Measurements from ENCODE around the gene CD8A.
A peak's percentile ranks its signal among the peaks of the same experiment; 100 is the strongest.

Gene CD8A

GRCh38 chr2:86808315-86809161, 17.8 kb upstream of the CD8A start:
- DNase-seq: peak; percentile 95

- DNase-seq: peak; percentile 66
These were observed 17.0 kb upstream of the CD8A start for GRCh38 chr2:86807468-86808275.

- no peak for DNase-seq
These were observed 16.4 kb upstream of the CD8A start for GRCh38 chr2:86807133-86807467.

GRCh38 chr2:86806059-86806857, 15.5 kb upstream of the CD8A start:
- DNase-seq: no peak

- no peak for DNase-seq
These were observed 10.3 kb upstream of the CD8A start for GRCh38 chr2:86800856-86801567.

GRCh38 chr2:86794861-86795260, 4.1 kb upstream of the CD8A start:
- no peak for DNase-seq

- DNase-seq: no peak
These were observed 3.0 kb upstream of the CD8A start for GRCh38 chr2:86793752-86794151.

- no peak for DNase-seq
These were observed 860 bp upstream of the CD8A start for GRCh38 chr2:86791573-86791972.

- peak; percentile 43 for DNase-seq
These were observed 508 bp downstream of the CD8A start for GRCh38 chr2:86790134-86790675.

GRCh38 chr2:86789687-86790133, 1.0 kb downstream of the CD8A start:
- no peak for DNase-seq

- peak; percentile 45 for DNase-seq
These were observed 1.6 kb downstream of the CD8A start for GRCh38 chr2:86788881-86789686.

GRCh38 chr2:86788165-86788564, 2.5 kb downstream of the CD8A start:
- DNase-seq: no peak

GRCh38 chr2:86787736-86788135, 3.0 kb downstream of the CD8A start:
- no peak for DNase-seq

GRCh38 chr2:86786001-86786536, 4.6 kb downstream of the CD8A start:
- DNase-seq: peak; percentile 57

GRCh38 chr2:86785456-86785855, 5.3 kb downstream of the CD8A start:
- peak; percentile 65 for DNase-seq

- DNase-seq: no peak
These were observed 6.9 kb downstream of the CD8A start for GRCh38 chr2:86783615-86784339.

GRCh38 chr2:86782748-86783147, 8.0 kb downstream of the CD8A start:
- DNase-seq: no peak

GRCh38 chr2:86781363-86781762, 9.3 kb downstream of the CD8A start:
- DNase-seq: no peak

- DNase-seq: no peak
These were observed 10.7 kb downstream of the CD8A start for GRCh38 chr2:86779971-86780370.

GRCh38 chr2:86778957-86779356, 11.8 kb downstream of the CD8A start:
- DNase-seq: no peak

Measured in activated T-cell treated with anti-CD3 and anti-CD28 coated beads, Interleukin-2, amount 50 U/mL, for 1 hour (primary cell).